Stimulated activated CD4-positive, alpha-beta T cell treated with anti-CD3 and anti-CD28 coated beads, Interleukin-2, amount 100 ng/mL, for 4 hours (primary cell): ENCODE results near the gene STPG3.
A peak's percentile ranks its signal among the peaks of the same experiment; 100 is the strongest.
"Not testable (repeated sequence)": the region's sequence is repeated elsewhere in the genome, so short reads cannot be mapped to it uniquely, and the experiment has no call there.

Source experiments
- DNase-seq: peaks from one replicate; pipeline ENCODE4 v3.0.0-alpha.2; 2020; ENCODE audit warnings: low read depth

STPG3 gene

DNA sequence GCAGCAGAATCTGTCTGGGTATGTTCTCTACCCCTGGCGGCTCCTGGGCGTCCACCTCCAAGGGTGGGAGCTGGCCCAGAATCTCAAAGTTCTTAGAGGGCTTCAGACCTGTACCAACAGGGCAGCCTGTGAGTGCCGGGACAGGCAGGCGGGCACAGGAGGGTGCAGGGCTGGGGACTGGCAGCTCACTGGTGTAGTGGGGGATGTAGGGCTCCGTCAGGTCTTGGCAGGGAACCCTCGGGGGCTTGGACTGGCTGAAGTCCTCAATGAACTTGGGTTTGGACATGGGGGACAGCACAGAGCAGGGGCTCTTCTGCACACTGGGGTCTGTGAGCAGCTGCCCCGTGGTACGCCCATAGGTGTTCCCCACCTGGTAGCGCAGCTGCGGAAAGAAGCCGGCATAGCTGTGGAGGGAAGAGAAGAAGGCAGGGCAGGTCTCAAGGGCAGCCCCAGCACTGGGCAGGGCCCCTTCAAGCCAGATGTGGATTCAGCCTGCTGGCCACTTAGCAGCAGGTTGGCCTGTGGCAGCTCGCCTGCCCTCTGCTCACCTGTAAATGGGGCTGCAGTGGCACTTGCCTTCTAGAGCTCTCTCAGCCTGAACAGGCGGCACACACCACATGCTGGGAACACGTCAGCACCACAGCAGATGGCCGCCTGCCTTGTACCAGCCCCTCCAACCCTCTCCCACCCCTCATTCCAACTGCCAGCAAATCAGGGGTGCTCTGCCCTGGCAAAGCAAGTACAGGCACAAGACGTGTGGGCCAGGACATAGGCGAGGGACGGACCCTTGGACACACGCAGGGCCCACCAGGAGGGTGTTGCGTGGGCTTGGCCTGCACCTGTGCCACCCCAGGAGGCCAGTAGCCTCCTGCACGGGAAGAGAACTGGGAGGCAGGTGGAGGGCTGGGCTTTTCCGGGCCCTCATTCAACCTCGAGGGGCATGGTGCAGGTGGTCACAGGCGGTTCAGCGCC is 5.3 kb upstream of the STPG3 start:
- no peak for DNase-seq

GRCh38 chr9:137247135-137247915 is 3.8 kb upstream of the STPG3 start:
- DNase-seq = no peak

DNA sequence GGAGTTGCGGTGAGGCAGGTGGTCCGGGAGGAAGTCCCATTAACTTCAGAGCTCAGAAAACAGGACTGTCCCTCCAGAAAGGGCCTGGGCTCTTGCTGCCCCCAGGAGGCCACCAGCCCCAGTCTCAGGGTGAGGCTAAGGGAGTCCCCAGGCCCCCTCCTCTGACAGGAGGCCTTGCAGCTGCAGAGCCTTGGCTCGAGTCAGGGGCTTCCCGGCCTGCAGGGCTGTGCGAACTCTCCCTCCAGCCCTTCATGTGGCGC is 3.2 kb upstream of the STPG3 start:
- DNase-seq = no peak

DNA sequence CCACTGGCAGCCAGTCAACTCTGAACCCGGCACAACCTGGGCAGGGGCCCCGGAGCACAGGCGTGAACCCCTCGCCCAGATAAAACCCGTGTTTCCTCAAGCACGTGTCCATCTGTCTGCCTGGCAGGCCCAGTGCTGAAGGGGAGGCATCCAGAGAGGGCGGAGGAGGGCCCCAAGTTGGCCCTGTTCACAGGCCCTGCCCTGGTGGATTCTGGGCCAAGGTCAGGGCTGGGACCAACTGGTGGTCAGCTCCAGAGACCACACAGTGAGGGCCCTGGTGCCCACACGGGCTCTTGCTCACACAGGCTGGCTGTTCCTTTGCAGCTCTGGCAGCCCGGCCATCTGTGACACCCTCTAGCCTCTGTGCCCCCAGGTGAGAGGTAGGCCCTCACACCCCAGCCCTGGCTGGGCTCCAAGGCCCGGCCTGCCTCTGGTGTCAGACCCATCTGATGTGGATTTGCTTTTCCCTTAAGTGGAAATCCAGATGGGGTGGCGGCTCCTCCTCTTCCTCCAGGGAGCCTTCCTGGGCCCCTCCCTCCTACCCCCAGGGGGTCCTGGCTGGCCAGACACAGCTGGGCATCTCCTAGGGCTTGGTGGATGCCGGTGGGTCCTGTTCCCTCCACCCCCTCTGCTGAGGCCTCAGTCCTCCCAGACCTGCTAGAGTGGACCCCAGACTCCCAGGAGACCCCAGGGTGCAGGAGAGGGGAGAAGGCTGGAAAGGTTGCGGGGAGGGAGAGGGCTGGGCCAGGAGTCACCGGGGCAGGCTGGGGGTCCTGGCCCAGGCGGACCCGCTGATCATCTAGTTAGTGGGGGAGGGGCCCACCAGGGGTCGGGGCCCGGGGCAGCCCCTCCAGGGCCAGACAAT is 525 bp upstream of the STPG3 start:
- DNase-seq = no peak

GRCh38 chr9:137251490-137252268 is 593 bp downstream of the STPG3 start:
- no peak for DNase-seq

GRCh38 chr9:137252555-137253506 is 1.7 kb downstream of the STPG3 start:
- no peak for DNase-seq

GRCh38 chr9:137253717-137254623 is 2.9 kb downstream of the STPG3 start:
- no peak for DNase-seq

DNA sequence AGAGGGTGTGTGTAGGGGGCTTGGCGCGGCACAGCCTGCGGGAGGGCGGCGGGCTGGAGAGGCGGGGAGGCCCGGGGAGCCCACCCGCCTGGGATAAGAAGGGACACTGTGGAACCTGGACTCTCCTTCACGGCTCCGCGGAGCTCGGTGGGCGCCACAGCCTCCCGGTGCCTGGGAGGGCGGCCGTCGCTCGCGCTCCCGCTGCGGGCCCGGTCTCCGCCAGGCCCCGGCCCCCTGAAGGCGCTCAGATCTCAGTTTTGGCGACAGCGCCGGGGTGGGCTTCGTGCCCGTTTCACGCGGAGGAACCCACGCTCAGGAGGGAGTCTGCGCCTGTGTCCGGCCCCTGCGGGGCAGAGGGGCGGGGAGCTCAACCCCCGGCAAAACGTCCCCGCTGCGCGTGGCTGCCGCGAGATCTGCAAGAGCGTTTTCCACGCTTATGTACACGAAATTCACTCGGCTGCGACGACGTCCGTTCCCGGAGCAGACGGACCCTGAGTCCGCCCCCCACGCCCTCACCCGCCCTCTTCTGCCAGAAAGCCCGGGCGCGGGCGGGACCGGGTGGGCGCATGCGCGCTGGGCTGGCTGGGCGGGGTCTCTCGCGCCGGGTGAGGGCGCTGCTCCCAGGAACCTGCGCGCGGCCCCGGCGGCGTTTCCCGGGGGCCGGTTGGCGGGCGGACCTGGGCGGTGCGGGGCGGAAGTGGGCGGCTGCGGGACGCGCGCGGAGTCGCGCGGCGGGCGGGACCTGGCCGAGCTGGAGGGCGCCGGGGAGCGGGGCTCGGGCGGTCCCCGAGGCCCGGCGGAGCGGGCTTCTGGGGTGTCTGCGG is 3.8 kb downstream of the STPG3 start, which contains the start of gene NELFB:
Gene NELFB, plus strand, starts transcription at position 704 of the 824 bp plus-strand sequence.
- DNase-seq = peak; percentile 93

DNA sequence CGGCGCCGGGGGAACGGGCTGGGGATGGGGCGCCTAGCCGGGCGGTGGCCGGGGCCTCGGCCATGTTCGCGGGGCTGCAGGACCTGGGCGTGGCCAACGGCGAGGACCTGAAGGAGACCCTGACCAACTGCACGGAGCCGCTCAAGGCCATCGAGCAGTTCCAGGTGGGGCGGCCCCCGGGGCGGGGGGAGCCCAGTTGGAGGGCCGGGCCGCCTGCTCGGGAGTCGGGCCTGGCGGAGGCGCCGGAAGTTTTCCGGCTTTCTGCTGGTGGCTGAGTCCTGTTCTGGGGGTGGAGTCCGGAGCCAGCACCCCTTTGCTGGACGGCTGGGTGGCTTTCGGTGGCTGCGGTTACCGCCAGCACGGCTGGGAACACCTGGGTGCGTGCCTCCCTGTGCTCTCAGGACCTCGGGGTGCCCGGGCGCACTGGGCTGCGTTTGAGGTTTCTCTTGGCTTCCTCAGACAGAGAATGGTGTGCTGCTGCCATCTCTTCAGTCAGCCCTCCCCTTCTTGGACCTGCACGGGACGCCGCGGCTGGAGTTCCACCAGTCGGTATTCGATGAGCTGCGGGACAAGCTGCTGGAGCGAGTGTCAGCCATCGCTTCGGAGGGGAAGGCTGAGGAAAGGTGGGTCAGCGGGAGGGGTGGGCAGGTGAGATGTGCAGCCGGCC is 4.5 kb downstream of the STPG3 start:
- DNase-seq = no peak

GRCh38 chr9:137256362-137256761 is 5.3 kb downstream of the STPG3 start:
- DNase-seq = no peak

GRCh38 chr9:137256856-137257255 is 5.8 kb downstream of the STPG3 start:
- no peak for DNase-seq

GRCh38 chr9:137262173-137262908 is 11.3 kb downstream of the STPG3 start:
- DNase-seq = not testable (repeated sequence)

DNA sequence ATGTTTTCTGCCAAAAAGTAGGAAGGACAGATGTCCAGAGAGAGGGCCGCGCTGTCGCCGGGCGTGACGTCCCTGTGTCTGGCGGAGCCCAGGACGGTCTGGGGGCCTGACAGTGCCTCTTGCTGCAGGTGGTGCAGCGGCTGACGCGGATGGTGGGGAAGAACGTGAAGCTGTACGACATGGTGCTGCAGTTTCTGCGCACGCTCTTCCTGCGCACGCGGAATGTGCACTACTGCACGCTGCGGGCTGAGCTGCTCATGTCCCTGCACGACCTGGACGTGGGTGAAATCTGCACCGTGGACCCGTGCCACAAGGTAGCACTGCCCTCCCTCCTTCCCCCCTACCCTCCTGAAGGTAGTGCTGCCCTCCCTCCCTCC is 11.8 kb downstream of the STPG3 start:
- no peak for DNase-seq

DNA sequence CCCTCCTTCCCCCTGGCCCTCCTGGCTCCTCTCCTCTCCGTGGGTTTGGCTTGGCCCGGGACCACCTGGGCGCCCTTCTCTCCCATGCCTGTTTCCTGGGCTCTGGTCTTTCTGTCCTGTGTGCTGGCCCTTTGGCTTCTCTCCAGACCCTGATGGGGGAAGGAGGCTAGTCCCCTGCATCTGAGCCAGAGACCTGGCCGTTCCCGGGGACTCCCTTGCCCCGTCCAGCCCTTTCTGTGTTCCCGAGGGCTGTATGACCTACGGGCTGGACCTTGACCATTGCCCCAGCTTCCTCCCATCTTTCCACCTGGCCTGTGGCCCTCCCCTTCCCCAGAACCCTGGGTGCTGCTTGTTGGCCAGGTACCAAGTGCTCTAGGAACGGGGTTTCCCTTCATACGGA is 12.4 kb downstream of the STPG3 start:
- no peak for DNase-seq

DNA sequence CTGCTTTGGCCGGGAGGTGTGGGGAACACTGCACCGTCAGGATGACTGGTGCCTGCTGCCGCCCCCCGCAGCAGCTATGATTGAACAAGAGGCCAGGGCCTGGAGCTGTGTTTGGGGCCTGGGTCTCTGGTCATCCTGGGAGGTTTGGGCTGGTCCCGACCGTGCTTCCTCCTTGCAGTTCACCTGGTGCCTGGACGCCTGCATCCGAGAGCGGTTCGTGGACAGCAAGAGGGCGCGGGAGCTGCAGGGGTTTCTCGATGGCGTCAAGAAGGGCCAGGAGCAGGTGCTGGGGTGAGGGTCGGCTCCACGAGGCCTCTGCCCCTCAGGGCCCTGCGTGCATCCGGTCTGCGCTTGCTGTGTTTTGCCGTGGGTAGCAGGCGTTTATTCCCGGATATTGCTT is 13.0 kb downstream of the STPG3 start:
- DNase-seq = no peak

GRCh38 chr9:137265496-137266161 is 14.5 kb downstream of the STPG3 start:
- no peak for DNase-seq

- DNase-seq = no peak
Observed at GRCh38 chr9:137266162-137266527, 15.1 kb downstream of the STPG3 start.
